H1 (cell line): ENCODE results near the gene AAR2. TPM values are rescaled to one million over a fixed set of nuclear protein-coding genes. Genes with fewer than 3 reads are reported as not detected.

ENCODE experiments used
- MAFK ChIP-seq: IDR thresholded peaks from 2 replicates; pipeline ENCODE4 v1.6.1; 2012; ENCODE audit warnings: low read depth, mild to moderate bottlenecking, improper control_type of control experiment, low read length
- PHF8 ChIP-seq: fragments of 200-600 bp; sonication (generic); conservative IDR thresholded peaks from 2 replicates; pipeline ENCODE4 v1.7.1; 2012; ENCODE audit warnings: low read depth, mild to moderate bottlenecking, inconsistent platforms, low read length, moderate library complexity
- RFX5 ChIP-seq: IDR thresholded peaks from 2 replicates; pipeline ENCODE4 v1.6.1; 2011; ENCODE audit warnings: low read depth, low read length, improper control_type of control experiment, borderline replicate concordance
- SP1 ChIP-seq: IDR thresholded peaks from 2 replicates; pipeline ENCODE4 v1.6.1; 2011; ENCODE audit warnings: low read depth, low read length
- SP4 ChIP-seq: IDR thresholded peaks from 2 replicates; pipeline ENCODE4 v1.6.1; 2012; ENCODE audit warnings: low read length, inconsistent platforms
- SRF ChIP-seq: IDR thresholded peaks from 2 replicates; pipeline ENCODE4 v1.6.1; 2011; ENCODE audit warnings: mild to moderate bottlenecking, low read depth, low read length, moderate library complexity
- polyA plus RNA-seq, 7 experiments: library from polyadenylated mRNA; depleted of rRNA in 3 of 7; stranded (reverse) in 5 of 7; unstranded in 2 of 7; fragments of >200 nt in 5 of 7; fragments of 200-250 nt in 2 of 7; gene quantifications; 1 replicate in 5 of 7; 2 replicates in 1 of 7; 4 replicates in 1 of 7; pipeline versions ENCODE4 v1.2.1 to v1.2.3, GENCODE V29; 2011 to 2013; ENCODE audit warnings: missing spikeins in 2 of 7, mixed read lengths in 2 of 7
- total RNA-seq: library from RNA; stranded (reverse); fragmentation: NEBNext Ultra II Directional; extraction: Animal tissue kit (Norgen Biotek cat#: 25700); gene quantifications from 2 replicates; pipeline ENCODE4 v1.2.1, GENCODE V29; 2021
- TF ChIP-seq, protein P1 (sequence below): fragments of 300-600 bp; sonication (generic); IDR thresholded peaks from 2 replicates; pipeline ENCODE4 v1.7.1; 2012; ENCODE audit warnings: low read length, moderate library complexity, mild to moderate bottlenecking, inconsistent platforms; ENCODE audit not compliant: insufficient replicate concordance
- TF ChIP-seq, protein P2 (sequence below): IDR thresholded peaks from 2 replicates; pipeline ENCODE4 v1.6.1; 2011; ENCODE audit warnings: low read length, improper control_type of control experiment

The AAR2 gene
- total and polyA plus RNA-seq, 2 of the 8 experiments (the other 6 are each of a cell fraction or from before 2014, with no cell fraction given), result 25.5 to 36.1 TPM

DNA sequence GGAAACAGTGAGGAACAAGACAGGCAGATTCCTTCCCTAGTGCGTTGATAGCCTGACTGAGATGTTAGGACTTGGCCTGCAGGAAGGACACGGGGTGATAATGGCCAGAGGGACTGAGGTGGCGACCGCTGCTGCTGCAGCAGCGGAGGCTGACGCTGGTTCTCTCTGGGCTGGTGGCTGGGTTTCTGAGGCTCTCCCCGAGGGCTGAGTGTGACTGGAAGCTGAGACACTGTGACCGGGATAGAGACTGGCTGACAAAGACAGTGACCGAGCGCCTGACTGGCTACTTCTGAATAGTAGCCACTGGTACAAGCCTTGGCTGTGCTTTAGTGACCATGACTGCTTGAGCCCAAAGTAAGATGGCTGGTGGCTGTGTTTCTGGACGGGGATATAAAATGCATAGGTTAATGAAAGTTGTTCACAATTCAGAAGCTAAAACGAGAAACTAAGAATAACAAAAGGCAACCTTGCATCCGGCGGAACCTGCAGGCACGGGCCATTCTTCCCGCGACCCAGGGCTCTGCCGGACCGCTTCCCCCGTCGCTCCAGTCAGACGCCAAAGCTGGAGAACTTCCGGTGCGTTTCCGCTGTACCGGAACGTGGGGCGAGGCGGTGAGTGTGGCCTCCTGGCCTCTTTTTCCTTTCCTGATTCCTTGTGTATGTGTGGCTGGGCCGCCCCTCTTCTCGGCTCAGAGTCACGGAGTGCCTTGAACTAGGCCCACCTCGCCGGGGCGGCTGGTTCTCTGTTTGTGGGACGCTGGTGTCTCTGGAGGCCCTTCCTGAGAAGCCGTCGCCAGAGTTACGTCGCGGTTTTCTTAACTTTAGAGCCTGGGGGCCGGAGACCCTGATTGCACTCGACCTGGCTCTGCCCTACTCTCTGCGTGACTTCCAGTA is at the start of gene AAR2 (continued):
- no peak for TF ChIP-seq MAFK
- TF ChIP-seq PHF8, result peak; percentile 86
- peak; percentile 44; the same call in 1 of the 2 replicates for TF ChIP-seq SRF
- TF ChIP-seq SP4, result peak; percentile 68; the same call in 1 of the 2 replicates
- TF ChIP-seq, protein P1, sequence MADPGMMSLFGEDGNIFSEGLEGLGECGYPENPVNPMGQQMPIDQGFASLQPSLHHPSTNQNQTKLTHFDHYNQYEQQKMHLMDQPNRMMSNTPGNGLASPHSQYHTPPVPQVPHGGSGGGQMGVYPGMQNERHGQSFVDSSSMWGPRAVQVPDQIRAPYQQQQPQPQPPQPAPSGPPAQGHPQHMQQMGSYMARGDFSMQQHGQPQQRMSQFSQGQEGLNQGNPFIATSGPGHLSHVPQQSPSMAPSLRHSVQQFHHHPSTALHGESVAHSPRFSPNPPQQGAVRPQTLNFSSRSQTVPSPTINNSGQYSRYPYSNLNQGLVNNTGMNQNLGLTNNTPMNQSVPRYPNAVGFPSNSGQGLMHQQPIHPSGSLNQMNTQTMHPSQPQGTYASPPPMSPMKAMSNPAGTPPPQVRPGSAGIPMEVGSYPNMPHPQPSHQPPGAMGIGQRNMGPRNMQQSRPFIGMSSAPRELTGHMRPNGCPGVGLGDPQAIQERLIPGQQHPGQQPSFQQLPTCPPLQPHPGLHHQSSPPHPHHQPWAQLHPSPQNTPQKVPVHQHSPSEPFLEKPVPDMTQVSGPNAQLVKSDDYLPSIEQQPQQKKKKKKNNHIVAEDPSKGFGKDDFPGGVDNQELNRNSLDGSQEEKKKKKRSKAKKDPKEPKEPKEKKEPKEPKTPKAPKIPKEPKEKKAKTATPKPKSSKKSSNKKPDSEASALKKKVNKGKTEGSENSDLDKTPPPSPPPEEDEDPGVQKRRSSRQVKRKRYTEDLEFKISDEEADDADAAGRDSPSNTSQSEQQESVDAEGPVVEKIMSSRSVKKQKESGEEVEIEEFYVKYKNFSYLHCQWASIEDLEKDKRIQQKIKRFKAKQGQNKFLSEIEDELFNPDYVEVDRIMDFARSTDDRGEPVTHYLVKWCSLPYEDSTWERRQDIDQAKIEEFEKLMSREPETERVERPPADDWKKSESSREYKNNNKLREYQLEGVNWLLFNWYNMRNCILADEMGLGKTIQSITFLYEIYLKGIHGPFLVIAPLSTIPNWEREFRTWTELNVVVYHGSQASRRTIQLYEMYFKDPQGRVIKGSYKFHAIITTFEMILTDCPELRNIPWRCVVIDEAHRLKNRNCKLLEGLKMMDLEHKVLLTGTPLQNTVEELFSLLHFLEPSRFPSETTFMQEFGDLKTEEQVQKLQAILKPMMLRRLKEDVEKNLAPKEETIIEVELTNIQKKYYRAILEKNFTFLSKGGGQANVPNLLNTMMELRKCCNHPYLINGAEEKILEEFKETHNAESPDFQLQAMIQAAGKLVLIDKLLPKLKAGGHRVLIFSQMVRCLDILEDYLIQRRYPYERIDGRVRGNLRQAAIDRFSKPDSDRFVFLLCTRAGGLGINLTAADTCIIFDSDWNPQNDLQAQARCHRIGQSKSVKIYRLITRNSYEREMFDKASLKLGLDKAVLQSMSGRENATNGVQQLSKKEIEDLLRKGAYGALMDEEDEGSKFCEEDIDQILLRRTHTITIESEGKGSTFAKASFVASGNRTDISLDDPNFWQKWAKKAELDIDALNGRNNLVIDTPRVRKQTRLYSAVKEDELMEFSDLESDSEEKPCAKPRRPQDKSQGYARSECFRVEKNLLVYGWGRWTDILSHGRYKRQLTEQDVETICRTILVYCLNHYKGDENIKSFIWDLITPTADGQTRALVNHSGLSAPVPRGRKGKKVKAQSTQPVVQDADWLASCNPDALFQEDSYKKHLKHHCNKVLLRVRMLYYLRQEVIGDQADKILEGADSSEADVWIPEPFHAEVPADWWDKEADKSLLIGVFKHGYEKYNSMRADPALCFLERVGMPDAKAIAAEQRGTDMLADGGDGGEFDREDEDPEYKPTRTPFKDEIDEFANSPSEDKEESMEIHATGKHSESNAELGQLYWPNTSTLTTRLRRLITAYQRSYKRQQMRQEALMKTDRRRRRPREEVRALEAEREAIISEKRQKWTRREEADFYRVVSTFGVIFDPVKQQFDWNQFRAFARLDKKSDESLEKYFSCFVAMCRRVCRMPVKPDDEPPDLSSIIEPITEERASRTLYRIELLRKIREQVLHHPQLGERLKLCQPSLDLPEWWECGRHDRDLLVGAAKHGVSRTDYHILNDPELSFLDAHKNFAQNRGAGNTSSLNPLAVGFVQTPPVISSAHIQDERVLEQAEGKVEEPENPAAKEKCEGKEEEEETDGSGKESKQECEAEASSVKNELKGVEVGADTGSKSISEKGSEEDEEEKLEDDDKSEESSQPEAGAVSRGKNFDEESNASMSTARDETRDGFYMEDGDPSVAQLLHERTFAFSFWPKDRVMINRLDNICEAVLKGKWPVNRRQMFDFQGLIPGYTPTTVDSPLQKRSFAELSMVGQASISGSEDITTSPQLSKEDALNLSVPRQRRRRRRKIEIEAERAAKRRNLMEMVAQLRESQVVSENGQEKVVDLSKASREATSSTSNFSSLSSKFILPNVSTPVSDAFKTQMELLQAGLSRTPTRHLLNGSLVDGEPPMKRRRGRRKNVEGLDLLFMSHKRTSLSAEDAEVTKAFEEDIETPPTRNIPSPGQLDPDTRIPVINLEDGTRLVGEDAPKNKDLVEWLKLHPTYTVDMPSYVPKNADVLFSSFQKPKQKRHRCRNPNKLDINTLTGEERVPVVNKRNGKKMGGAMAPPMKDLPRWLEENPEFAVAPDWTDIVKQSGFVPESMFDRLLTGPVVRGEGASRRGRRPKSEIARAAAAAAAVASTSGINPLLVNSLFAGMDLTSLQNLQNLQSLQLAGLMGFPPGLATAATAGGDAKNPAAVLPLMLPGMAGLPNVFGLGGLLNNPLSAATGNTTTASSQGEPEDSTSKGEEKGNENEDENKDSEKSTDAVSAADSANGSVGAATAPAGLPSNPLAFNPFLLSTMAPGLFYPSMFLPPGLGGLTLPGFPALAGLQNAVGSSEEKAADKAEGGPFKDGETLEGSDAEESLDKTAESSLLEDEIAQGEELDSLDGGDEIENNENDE, result no peak
- no peak for TF ChIP-seq RFX5
- peak; percentile 71 for TF ChIP-seq SP1
- TF ChIP-seq, protein P2, sequence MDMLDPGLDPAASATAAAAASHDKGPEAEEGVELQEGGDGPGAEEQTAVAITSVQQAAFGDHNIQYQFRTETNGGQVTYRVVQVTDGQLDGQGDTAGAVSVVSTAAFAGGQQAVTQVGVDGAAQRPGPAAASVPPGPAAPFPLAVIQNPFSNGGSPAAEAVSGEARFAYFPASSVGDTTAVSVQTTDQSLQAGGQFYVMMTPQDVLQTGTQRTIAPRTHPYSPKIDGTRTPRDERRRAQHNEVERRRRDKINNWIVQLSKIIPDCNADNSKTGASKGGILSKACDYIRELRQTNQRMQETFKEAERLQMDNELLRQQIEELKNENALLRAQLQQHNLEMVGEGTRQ, result 0 out of 2 replicates have a peak, but pooled peaks have one; percentile 2
